ENCODE results near the gene AUNIP.

GRCh38 chr1:25821630-25822091 lies 37.6 kb downstream of the AUNIP start:
- TF ChIP-seq CTCF (IDR thresholded peaks at IDR 0.05) (no peak), POLR2AphosphoS5 (IDR thresholded peaks at IDR 0.05; ENCODE audit: insufficient read depth in 1 of 2, low read depth in 1 of 2) (no peak), POLR2A (IDR thresholded peaks at IDR 0.05) (no peak)
